ENCODE results near the gene KRTAP5-5.

The KRTAP5-5 gene

GRCh38 chr11:1675536-1676228 lies 46.1 kb downstream of the KRTAP5-5 start:
- DNase-seq (ENCODE audit: low read depth in 2 of 2) = no peak

GRCh38 chr11:1676229-1676740 lies 46.7 kb downstream of the KRTAP5-5 start:
- no peak for DNase-seq (ENCODE audit: low read depth in 2 of 2)

GRCh38 chr11:1679881-1680280 lies 50.3 kb downstream of the KRTAP5-5 start:
- DNase-seq (ENCODE audit: low read depth in 2 of 2) = no peak
